ENCODE measurements around the gene CDC42SE2. TPM values are rescaled to one million over a fixed set of nuclear protein-coding genes. Genes with fewer than 3 reads are reported as not detected.

Gene CDC42SE2
- total RNA-seq, 1 experiment from 2014 or later: 23.2 TPM

- no peak overlapping the region for H3K56ac ChIP-seq (ENCODE audit: insufficient read length, low read depth, low read length)
- no peaks in the 10 kb centered on the region for H3K27me3 Mint-ChIP-seq (ENCODE audit: low read depth)
Observed at GRCh38 chr5:131222731-131223130, 41.1 kb upstream of the CDC42SE2 start.

More at GRCh38 chr5:131222731-131223130, 41.1 kb upstream of the CDC42SE2 start:
- no peaks in the 10 kb centered on the region for H3K23me2 ChIP-seq (ENCODE audit: insufficient read length, low read depth, low read length, poor library complexity, severe bottlenecking)
- no peak overlapping the region for H3K4me2 ChIP-seq (ENCODE audit: insufficient read depth, insufficient read length, low read length)
- H3K4ac ChIP-seq (ENCODE audit: low read depth, low read length): no peak overlapping the region
- no peaks in the 10 kb centered on the region for H3K9me3 Mint-ChIP-seq
- H3K9ac ChIP-seq (ENCODE audit: extremely low read depth, insufficient read length, low read length): no peak overlapping the region
- H2BK12ac ChIP-seq (ENCODE audit: insufficient read length, low read depth, low read length): no peak overlapping the region
- H3T11ph ChIP-seq (ENCODE audit: low read length): no peak overlapping the region
- H2AFZ ChIP-seq (ENCODE audit: low read length): no peak overlapping the region
- H3K9me3 ChIP-seq (ENCODE audit: control insufficient read depth, low read depth, low read length): no peaks in the 10 kb centered on the region
- no peak overlapping the region for H3K14ac ChIP-seq (ENCODE audit: insufficient read depth, low read length)
- H3K27me3 ChIP-seq (ENCODE audit: insufficient read depth, low read length): no peaks in the 10 kb centered on the region
- no peak overlapping the region for H2BK15ac ChIP-seq (ENCODE audit: low read depth, low read length)
- no peak overlapping the region for H3K23ac ChIP-seq (ENCODE audit: insufficient read length, low read depth, low read length)
- no peaks in the 10 kb centered on the region for H3K4me1 Mint-ChIP-seq
- H2AK5ac ChIP-seq (ENCODE audit: insufficient read length, low read length): no peak overlapping the region
- no peak overlapping the region for H4K91ac ChIP-seq (ENCODE audit: insufficient read length, low read depth, low read length)
- no peaks in the 10 kb centered on the region for H4K20me1 ChIP-seq (ENCODE audit: control insufficient read depth, insufficient read depth, insufficient read length)
- H3K36me3 Mint-ChIP-seq (ENCODE audit: insufficient read depth in 1 of 3, low read depth in 3 of 3): no peaks in the 10 kb centered on the region
- no peak overlapping the region for H2BK5ac ChIP-seq (ENCODE audit: insufficient read length, low read length)
- H3K79me1 ChIP-seq (ENCODE audit: insufficient read depth, low read depth, low read length, poor library complexity, severe bottlenecking): no peaks in the 10 kb centered on the region
- no peak overlapping the region for H2BK20ac ChIP-seq (ENCODE audit: low read depth, low read length, poor library complexity, severe bottlenecking)
- no peaks in the 10 kb centered on the region for H3K4me1 ChIP-seq (ENCODE audit: insufficient read depth, low read length)
- H4K5ac ChIP-seq (ENCODE audit: insufficient read length, low read depth, low read length): no peak overlapping the region
- DNase-seq: no peak
- H3K27ac ChIP-seq (ENCODE audit: insufficient read length, low read depth, low read length): no peak overlapping the region
- H2BK120ac ChIP-seq (ENCODE audit: low read depth, low read length, poor library complexity, severe bottlenecking): no peak overlapping the region
- TF ChIP-seq, protein P1, sequence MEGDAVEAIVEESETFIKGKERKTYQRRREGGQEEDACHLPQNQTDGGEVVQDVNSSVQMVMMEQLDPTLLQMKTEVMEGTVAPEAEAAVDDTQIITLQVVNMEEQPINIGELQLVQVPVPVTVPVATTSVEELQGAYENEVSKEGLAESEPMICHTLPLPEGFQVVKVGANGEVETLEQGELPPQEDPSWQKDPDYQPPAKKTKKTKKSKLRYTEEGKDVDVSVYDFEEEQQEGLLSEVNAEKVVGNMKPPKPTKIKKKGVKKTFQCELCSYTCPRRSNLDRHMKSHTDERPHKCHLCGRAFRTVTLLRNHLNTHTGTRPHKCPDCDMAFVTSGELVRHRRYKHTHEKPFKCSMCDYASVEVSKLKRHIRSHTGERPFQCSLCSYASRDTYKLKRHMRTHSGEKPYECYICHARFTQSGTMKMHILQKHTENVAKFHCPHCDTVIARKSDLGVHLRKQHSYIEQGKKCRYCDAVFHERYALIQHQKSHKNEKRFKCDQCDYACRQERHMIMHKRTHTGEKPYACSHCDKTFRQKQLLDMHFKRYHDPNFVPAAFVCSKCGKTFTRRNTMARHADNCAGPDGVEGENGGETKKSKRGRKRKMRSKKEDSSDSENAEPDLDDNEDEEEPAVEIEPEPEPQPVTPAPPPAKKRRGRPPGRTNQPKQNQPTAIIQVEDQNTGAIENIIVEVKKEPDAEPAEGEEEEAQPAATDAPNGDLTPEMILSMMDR (conservative IDR thresholded peaks at IDR 0.05): no peak
- no peaks in the 10 kb centered on the region for H3K79me2 ChIP-seq (ENCODE audit: insufficient read depth, low read length)
- no peak overlapping the region for H4K8ac ChIP-seq (replicated peaks; ENCODE audit: insufficient read length, low read depth, low read length)
- no peak overlapping the region for H3K18ac ChIP-seq (ENCODE audit: insufficient read length, low read depth, low read length)
- no peak overlapping the region for H3K4me3 Mint-ChIP-seq
- no peak overlapping the region for H3K27ac Mint-ChIP-seq
